Activated CD4-positive, CD25-positive, alpha-beta regulatory T cell treated with anti-CD3 and anti-CD28 coated beads, Interleukin-2, amount 50 U/mL, for 16 hours (primary cell): ENCODE data around the gene RNF125.
"Not testable (repeated sequence)": the region's sequence is repeated elsewhere in the genome, so short reads cannot be mapped to it uniquely, and the experiment has no call there.

Experiments
- DNase-seq: peaks from one replicate; pipeline ENCODE4 v3.0.0-alpha.2; 2020; ENCODE audit warnings: low read depth, low spot score

RNF125 gene

GRCh38 chr18:32025744-32026143 lies 7.1 kb downstream of the RNF125 start:
- DNase-seq = no peak

- DNase-seq = no peak
These were observed 8.0 kb downstream of the RNF125 start for GRCh38 chr18:32026491-32027086.

- DNase-seq = no peak
These were observed 10.9 kb downstream of the RNF125 start for GRCh38 chr18:32029558-32029957.

- DNase-seq = no peak
These were observed 14.0 kb downstream of the RNF125 start for GRCh38 chr18:32032609-32033008.

GRCh38 chr18:32036506-32037180 lies 18.0 kb downstream of the RNF125 start:
- no peak for DNase-seq

GRCh38 chr18:32037616-32038015 lies 19.0 kb downstream of the RNF125 start:
- DNase-seq = no peak

GRCh38 chr18:32040936-32041335 lies 22.3 kb downstream of the RNF125 start:
- DNase-seq = no peak

GRCh38 chr18:32042337-32042736 lies 23.7 kb downstream of the RNF125 start:
- no peak for DNase-seq

GRCh38 chr18:32048507-32049091 lies 30.0 kb downstream of the RNF125 start:
- no peak for DNase-seq

GRCh38 chr18:32049393-32050171 lies 31.0 kb downstream of the RNF125 start:
- no peak for DNase-seq

GRCh38 chr18:32056613-32057358 lies 38.2 kb downstream of the RNF125 start:
- DNase-seq = no peak

GRCh38 chr18:32057624-32058165 lies 39.1 kb downstream of the RNF125 start:
- DNase-seq = no peak

GRCh38 chr18:32060026-32060425 lies 41.4 kb downstream of the RNF125 start:
- no peak for DNase-seq

- no peak for DNase-seq
These were observed 48.9 kb downstream of the RNF125 start for GRCh38 chr18:32067375-32068167.

- DNase-seq = no peak
These were observed 53.7 kb downstream of the RNF125 start for GRCh38 chr18:32072321-32072720.

GRCh38 chr18:32074206-32074605 lies 55.6 kb downstream of the RNF125 start:
- DNase-seq = no peak

GRCh38 chr18:32078845-32079244 lies 60.2 kb downstream of the RNF125 start:
- DNase-seq = no peak

GRCh38 chr18:32081881-32082280 lies 63.3 kb downstream of the RNF125 start:
- no peak for DNase-seq

- no peak for DNase-seq
These were observed 65.2 kb downstream of the RNF125 start for GRCh38 chr18:32083781-32084180.

- no peak for DNase-seq
These were observed 68.3 kb downstream of the RNF125 start for GRCh38 chr18:32086881-32087280.

GRCh38 chr18:32090831-32091230 lies 72.2 kb downstream of the RNF125 start:
- DNase-seq = not testable (repeated sequence)
